ENCODE results near the gene STX2.

DNA sequence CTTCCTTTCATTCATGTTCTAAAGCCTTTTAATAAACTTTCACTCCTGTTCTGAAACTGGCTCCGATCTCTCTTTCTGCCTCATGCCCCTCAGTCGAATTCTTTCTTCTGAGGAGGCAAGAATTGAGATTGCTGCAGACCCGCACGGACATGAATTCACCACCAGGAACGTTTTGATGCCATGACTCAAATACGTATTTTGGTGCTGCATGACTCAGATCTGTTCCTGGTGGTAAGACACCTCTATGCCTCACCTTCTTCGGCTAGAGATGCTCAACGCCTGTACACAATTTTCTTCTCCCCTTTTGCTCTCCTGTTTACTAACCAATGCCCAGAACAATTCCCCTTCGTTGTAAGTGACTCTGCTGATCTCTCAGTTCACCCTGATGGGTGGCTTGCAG, 70.9 kb downstream of the STX2 start:
- TF ChIP-seq, protein P1, sequence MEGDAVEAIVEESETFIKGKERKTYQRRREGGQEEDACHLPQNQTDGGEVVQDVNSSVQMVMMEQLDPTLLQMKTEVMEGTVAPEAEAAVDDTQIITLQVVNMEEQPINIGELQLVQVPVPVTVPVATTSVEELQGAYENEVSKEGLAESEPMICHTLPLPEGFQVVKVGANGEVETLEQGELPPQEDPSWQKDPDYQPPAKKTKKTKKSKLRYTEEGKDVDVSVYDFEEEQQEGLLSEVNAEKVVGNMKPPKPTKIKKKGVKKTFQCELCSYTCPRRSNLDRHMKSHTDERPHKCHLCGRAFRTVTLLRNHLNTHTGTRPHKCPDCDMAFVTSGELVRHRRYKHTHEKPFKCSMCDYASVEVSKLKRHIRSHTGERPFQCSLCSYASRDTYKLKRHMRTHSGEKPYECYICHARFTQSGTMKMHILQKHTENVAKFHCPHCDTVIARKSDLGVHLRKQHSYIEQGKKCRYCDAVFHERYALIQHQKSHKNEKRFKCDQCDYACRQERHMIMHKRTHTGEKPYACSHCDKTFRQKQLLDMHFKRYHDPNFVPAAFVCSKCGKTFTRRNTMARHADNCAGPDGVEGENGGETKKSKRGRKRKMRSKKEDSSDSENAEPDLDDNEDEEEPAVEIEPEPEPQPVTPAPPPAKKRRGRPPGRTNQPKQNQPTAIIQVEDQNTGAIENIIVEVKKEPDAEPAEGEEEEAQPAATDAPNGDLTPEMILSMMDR (IDR thresholded peaks at IDR 0.05 in 4 of 5, conservative IDR thresholded peaks at IDR 0.05 in 1 of 5), result no peak
- no peak for TF ChIP-seq POLR2A (IDR thresholded peaks at IDR 0.05)

Measured in gastrocnemius medialis (tissue), 4 donors.